Liver (tissue), 9 donors: ENCODE data around the gene GPATCH2. TPM values are rescaled to one million over a fixed set of nuclear protein-coding genes. Genes with fewer than 3 reads are reported as not detected.

Experiments
- DNase-seq: peaks from one replicate; pipeline ENCODE4 v3.0.0-alpha.2; 2017; ENCODE audit warnings: low spot score
- H3K27ac ChIP-seq, 2 donors: one replicate each; pipeline ENCODE4 v1.7.0; 2013; ENCODE audit warnings: inconsistent platforms in 2 of 2, low read length in 2 of 2, control low read depth in 1 of 2, low read depth in 1 of 2, mild to moderate bottlenecking in 1 of 2
- H3K27me3 ChIP-seq, 4 donors: one replicate each; pipeline versions ENCODE4 v1.6.1 to v1.7.0; 2013; ENCODE audit warnings: low read length in 3 of 4, inconsistent platforms in 1 of 4, mild to moderate bottlenecking in 1 of 4, moderate library complexity in 1 of 4; ENCODE audit not compliant: control insufficient read depth in 4 of 4, insufficient read depth in 4 of 4
- H3K36me3 ChIP-seq, 4 donors: one replicate each; pipeline versions ENCODE4 v1.6.1 to v1.7.0; 2013; ENCODE audit warnings: low read length in 3 of 4, mild to moderate bottlenecking in 3 of 4, low read depth in 1 of 4, moderate library complexity in 1 of 4; ENCODE audit not compliant: control insufficient read depth in 4 of 4, insufficient read depth in 3 of 4
- H3K4me1 ChIP-seq, 4 donors: one replicate each; pipeline versions ENCODE4 v1.6.1 to v1.7.0; 2013; ENCODE audit warnings: low read length in 3 of 4, mild to moderate bottlenecking in 3 of 4, moderate library complexity in 1 of 4; ENCODE audit not compliant: control insufficient read depth in 4 of 4, insufficient read depth in 4 of 4
- H3K4me3 ChIP-seq, 3 donors: one replicate each; pipeline versions ENCODE4 v1.6.1 to v1.7.0; 2013; ENCODE audit warnings: low read length in 3 of 3, control low read depth in 1 of 3, low read depth in 1 of 3, mild to moderate bottlenecking in 1 of 3
- H3K9ac ChIP-seq, 2 donors: one replicate each; pipeline ENCODE4 v1.7.0; 2013; ENCODE audit warnings: low read length in 2 of 2, mild to moderate bottlenecking in 2 of 2, moderate library complexity in 2 of 2, control low read depth in 1 of 2, low read depth in 1 of 2
- H3K9me3 ChIP-seq, 4 donors: one replicate each; pipeline versions ENCODE4 v1.6.1 to v1.7.0; 2013; ENCODE audit warnings: low read length in 3 of 4; ENCODE audit not compliant: control insufficient read depth in 4 of 4
- EGR1 ChIP-seq, 2 donors: IDR thresholded peaks; 2 replicates each; pipeline ENCODE4 v1.6.1; 2016 to 2018; ENCODE audit warnings: antibody characterized with exemption in 2 of 2, low read depth in 2 of 2
- FOXA1 ChIP-seq: IDR thresholded peaks from 2 replicates; pipeline ENCODE4 v1.6.1; 2016; ENCODE audit warnings: antibody characterized with exemption
- FOXA2 ChIP-seq: IDR thresholded peaks from 2 replicates; pipeline ENCODE4 v1.6.1; 2016; ENCODE audit warnings: antibody characterized with exemption
- GABPA ChIP-seq, 2 donors: IDR thresholded peaks in 1 of 2; conservative IDR thresholded peaks in 1 of 2; 2 replicates each; pipeline ENCODE4 v1.6.1; 2016; ENCODE audit warnings: antibody characterized with exemption in 2 of 2, mild to moderate bottlenecking in 1 of 2, moderate library complexity in 1 of 2
- HNF4A ChIP-seq, 2 donors: conservative IDR thresholded peaks; 2 replicates each; pipeline ENCODE4 v1.6.1; 2016; ENCODE audit warnings: antibody characterized with exemption in 2 of 2, mild to moderate bottlenecking in 2 of 2
- HNF4G ChIP-seq: IDR thresholded peaks from 2 replicates; pipeline ENCODE4 v1.6.1; 2016; ENCODE audit warnings: antibody characterized with exemption
- JUND ChIP-seq, 2 donors: IDR thresholded peaks; 2 replicates each; pipeline ENCODE4 v1.6.1; 2016; ENCODE audit warnings: antibody characterized with exemption in 2 of 2
- NR2F2 ChIP-seq: IDR thresholded peaks from 2 replicates; pipeline ENCODE4 v1.6.1; 2016; ENCODE audit warnings: antibody characterized with exemption
- RAD21 ChIP-seq, 2 donors: IDR thresholded peaks; 2 replicates each; pipeline ENCODE4 v1.6.1; 2016; ENCODE audit warnings: antibody characterized with exemption in 2 of 2, mild to moderate bottlenecking in 2 of 2
- RXRA ChIP-seq, 2 donors: IDR thresholded peaks; 2 replicates each; pipeline ENCODE4 v1.6.1; 2017 to 2018; ENCODE audit warnings: antibody characterized with exemption in 2 of 2, mild to moderate bottlenecking in 1 of 2
- SP1 ChIP-seq: IDR thresholded peaks from 2 replicates; pipeline ENCODE4 v1.6.1; 2018; ENCODE audit warnings: antibody characterized with exemption, mild to moderate bottlenecking
- TAF1 ChIP-seq: conservative IDR thresholded peaks from 2 replicates; pipeline ENCODE4 v1.6.1; 2016; ENCODE audit warnings: antibody characterized with exemption, mild to moderate bottlenecking
- YY1 ChIP-seq: IDR thresholded peaks from 2 replicates; pipeline ENCODE4 v1.6.1; 2016; ENCODE audit warnings: antibody characterized with exemption, mild to moderate bottlenecking
- WGBS: extraction: QIAGEN DNeasy Blood & Tissue Kit; methylation state at CpG from one replicate; pipeline ENCODE4 v1.1.7; 2013; 5-methylcytosine and 5-hydroxymethylcytosine counted together
- polyA plus RNA-seq, 2 donors: library from polyadenylated mRNA; stranded (reverse) in 1 of 2; unstranded in 1 of 2; fragments of 200-250 nt in 1 of 2; fragments of >200 nt in 1 of 2; fragmentation: Nextera tagmentation in 1 of 2; extraction: Ambion mirVana in 1 of 2; gene quantifications; one replicate each; pipeline versions ENCODE4 v1.2.1 to v1.2.3, GENCODE V29; 2013 to 2015
- total RNA-seq, 2 donors: library from RNA; depleted of rRNA; stranded (reverse); fragments of >200 nt; gene quantifications; one replicate each; pipeline ENCODE4 v1.2.3, GENCODE V29; 2014
- TF ChIP-seq, protein P1 (sequence below): IDR thresholded peaks from 2 replicates; pipeline ENCODE4 v1.6.1; 2016; ENCODE audit warnings: antibody characterized with exemption
- TF ChIP-seq, protein P2 (sequence below): IDR thresholded peaks from 2 replicates; pipeline ENCODE4 v1.6.1; 2016; ENCODE audit warnings: antibody characterized with exemption
- TF ChIP-seq, protein P3 (sequence below): fragments of 150-350 bp; IDR thresholded peaks from 2 replicates; pipeline ENCODE4 v1.5.1; 2017; ENCODE audit warnings: improper control_type of control experiment, low read depth, low read length; ENCODE audit not compliant: missing input control
- TF ChIP-seq, protein P4 (sequence below): IDR thresholded peaks from 2 replicates; pipeline ENCODE4 v1.6.1; 2016; ENCODE audit warnings: antibody characterized with exemption, mild to moderate bottlenecking
- TF ChIP-seq, protein P5 (sequence below): IDR thresholded peaks from 2 replicates; pipeline ENCODE4 v1.6.1; 2016; ENCODE audit warnings: antibody characterized with exemption
- donor health status: healthy.
- donor health status: healthy.
- donor health status: healthy.
- donor health status: healthy.
- donor health status: healthy.

GPATCH2 gene
- total and polyA plus RNA-seq, 4 donors, result 1.6 to 11.2 (median 5.8) TPM

DNA sequence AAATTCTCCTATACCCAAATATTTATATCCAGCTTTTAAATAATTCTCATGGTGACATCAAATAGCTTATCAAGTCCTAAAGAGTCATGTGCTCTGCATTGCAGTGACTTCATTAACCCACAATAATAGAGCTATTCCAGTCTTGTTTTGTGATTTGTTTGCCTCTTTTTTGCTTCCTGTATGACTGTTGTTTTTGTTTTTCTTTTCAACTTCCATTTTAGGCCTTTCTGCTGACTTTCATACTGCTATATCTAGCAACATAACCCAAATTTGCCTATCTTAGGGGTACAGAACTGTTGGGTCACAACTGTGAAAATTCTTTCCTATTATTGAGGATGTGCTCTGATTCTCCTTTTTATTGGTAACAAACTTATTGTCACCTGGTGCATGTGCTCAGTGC is 30.5 kb upstream of the GPATCH2 start:
- Histone ChIP-seq H3K4me1 (no peaks in the 10 kb centered on the region), H3K27ac (no peak overlapping the region), H3K9me3 (no peaks in the 10 kb centered on the region), H3K4me3 (no peak overlapping the region), H3K27me3 (no peaks in the 10 kb centered on the region), H3K36me3 (no peaks in the 10 kb centered on the region), H3K9ac (no peak overlapping the region)
- TF ChIP-seq RAD21 (IDR thresholded peaks at IDR 0.05) (no peak), GABPA (IDR thresholded peaks at IDR 0.05 in 1 of 2, conservative IDR thresholded peaks at IDR 0.05 in 1 of 2) (no peak), HNF4A (conservative IDR thresholded peaks at IDR 0.05) (no peak)
- DNase-seq, result no peak

DNA sequence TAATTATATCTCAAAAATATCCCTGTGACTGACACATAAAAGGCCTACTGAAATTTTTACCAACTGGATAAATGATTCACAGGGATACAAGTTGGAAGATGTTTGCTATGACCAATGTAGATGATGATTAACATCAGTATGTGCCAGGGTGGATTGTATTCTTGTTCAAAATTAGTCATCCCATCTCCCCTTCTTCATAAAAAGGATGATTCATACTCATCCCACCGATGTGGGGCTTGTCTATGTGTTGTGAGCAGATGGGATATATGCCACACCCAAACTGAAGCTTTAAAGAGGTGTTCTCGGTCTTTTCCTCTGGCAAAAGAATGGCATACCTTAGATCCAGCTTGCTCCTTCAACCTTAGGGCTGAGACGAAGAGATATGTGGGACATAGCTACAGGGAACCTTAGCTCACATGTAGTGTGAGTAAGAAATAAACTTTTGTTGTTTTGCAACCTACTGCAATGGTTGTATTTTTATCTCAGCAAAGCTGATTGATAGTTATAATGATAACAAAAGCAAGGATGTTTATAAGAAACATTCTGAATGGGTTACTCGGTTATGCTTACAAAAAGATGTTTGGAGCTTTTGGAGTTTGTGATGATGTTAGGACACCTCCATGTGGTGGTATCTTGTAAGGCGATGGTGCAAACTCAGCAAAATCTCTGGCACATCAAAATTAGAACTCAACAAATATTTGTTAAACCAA is 29.6 kb upstream of the GPATCH2 start:
- no peaks in the 10 kb centered on the region for H3K4me1 ChIP-seq
- H3K4me3 ChIP-seq, result no peak overlapping the region
- TF ChIP-seq NR2F2 (no peak), TAF1 (no peak), SP1 (no peak), RXRA (IDR thresholded peaks at IDR 0.05) (no peak), RAD21 (IDR thresholded peaks at IDR 0.05) (peak; percentile 66 to 73), FOXA1 (no peak), EGR1 (IDR thresholded peaks at IDR 0.05; ENCODE audit: low read depth in 2 of 2) (no peak), FOXA2 (no peak), HNF4G (no peak), YY1 (no peak), JUND (IDR thresholded peaks at IDR 0.05) (no peak), GABPA (IDR thresholded peaks at IDR 0.05 in 1 of 2, conservative IDR thresholded peaks at IDR 0.05 in 1 of 2) (no peak), HNF4A (conservative IDR thresholded peaks at IDR 0.05) (no peak)
- TF ChIP-seq, protein P1, sequence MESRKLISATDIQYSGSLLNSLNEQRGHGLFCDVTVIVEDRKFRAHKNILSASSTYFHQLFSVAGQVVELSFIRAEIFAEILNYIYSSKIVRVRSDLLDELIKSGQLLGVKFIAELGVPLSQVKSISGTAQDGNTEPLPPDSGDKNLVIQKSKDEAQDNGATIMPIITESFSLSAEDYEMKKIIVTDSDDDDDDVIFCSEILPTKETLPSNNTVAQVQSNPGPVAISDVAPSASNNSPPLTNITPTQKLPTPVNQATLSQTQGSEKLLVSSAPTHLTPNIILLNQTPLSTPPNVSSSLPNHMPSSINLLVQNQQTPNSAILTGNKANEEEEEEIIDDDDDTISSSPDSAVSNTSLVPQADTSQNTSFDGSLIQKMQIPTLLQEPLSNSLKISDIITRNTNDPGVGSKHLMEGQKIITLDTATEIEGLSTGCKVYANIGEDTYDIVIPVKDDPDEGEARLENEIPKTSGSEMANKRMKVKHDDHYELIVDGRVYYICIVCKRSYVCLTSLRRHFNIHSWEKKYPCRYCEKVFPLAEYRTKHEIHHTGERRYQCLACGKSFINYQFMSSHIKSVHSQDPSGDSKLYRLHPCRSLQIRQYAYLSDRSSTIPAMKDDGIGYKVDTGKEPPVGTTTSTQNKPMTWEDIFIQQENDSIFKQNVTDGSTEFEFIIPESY, result no peak
- TF ChIP-seq, protein P2, sequence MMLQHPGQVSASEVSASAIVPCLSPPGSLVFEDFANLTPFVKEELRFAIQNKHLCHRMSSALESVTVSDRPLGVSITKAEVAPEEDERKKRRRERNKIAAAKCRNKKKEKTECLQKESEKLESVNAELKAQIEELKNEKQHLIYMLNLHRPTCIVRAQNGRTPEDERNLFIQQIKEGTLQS, result no peak
- TF ChIP-seq, protein P3, sequence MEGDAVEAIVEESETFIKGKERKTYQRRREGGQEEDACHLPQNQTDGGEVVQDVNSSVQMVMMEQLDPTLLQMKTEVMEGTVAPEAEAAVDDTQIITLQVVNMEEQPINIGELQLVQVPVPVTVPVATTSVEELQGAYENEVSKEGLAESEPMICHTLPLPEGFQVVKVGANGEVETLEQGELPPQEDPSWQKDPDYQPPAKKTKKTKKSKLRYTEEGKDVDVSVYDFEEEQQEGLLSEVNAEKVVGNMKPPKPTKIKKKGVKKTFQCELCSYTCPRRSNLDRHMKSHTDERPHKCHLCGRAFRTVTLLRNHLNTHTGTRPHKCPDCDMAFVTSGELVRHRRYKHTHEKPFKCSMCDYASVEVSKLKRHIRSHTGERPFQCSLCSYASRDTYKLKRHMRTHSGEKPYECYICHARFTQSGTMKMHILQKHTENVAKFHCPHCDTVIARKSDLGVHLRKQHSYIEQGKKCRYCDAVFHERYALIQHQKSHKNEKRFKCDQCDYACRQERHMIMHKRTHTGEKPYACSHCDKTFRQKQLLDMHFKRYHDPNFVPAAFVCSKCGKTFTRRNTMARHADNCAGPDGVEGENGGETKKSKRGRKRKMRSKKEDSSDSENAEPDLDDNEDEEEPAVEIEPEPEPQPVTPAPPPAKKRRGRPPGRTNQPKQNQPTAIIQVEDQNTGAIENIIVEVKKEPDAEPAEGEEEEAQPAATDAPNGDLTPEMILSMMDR, result peak; percentile 17
- TF ChIP-seq, protein P4, sequence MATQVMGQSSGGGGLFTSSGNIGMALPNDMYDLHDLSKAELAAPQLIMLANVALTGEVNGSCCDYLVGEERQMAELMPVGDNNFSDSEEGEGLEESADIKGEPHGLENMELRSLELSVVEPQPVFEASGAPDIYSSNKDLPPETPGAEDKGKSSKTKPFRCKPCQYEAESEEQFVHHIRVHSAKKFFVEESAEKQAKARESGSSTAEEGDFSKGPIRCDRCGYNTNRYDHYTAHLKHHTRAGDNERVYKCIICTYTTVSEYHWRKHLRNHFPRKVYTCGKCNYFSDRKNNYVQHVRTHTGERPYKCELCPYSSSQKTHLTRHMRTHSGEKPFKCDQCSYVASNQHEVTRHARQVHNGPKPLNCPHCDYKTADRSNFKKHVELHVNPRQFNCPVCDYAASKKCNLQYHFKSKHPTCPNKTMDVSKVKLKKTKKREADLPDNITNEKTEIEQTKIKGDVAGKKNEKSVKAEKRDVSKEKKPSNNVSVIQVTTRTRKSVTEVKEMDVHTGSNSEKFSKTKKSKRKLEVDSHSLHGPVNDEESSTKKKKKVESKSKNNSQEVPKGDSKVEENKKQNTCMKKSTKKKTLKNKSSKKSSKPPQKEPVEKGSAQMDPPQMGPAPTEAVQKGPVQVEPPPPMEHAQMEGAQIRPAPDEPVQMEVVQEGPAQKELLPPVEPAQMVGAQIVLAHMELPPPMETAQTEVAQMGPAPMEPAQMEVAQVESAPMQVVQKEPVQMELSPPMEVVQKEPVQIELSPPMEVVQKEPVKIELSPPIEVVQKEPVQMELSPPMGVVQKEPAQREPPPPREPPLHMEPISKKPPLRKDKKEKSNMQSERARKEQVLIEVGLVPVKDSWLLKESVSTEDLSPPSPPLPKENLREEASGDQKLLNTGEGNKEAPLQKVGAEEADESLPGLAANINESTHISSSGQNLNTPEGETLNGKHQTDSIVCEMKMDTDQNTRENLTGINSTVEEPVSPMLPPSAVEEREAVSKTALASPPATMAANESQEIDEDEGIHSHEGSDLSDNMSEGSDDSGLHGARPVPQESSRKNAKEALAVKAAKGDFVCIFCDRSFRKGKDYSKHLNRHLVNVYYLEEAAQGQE, result no peak
- TF ChIP-seq, protein P5, sequence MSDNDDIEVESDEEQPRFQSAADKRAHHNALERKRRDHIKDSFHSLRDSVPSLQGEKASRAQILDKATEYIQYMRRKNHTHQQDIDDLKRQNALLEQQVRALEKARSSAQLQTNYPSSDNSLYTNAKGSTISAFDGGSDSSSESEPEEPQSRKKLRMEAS, result no peak
- H3K9ac ChIP-seq, result no peak overlapping the region
- no peak for DNase-seq
- H3K36me3 ChIP-seq, result no peaks in the 10 kb centered on the region
- no peak overlapping the region for H3K27ac ChIP-seq
- no peaks in the 10 kb centered on the region for H3K9me3 ChIP-seq
- 62% methylated on average over 5 of the region's 5 CpGs for WGBS
- no peaks in the 10 kb centered on the region for H3K27me3 ChIP-seq
